RPMI8226 (cell line): ENCODE measurements around the gene USP47.

Experiments used
- DNase-seq: peaks from one replicate; pipeline ENCODE4 v3.0.0-alpha.2; 2015

Gene USP47

GRCh38 chr11:11841723-11842420 lies at the start of gene USP47:
USP47 (plus strand) TSS chr11:11841972; CDS start chr11:11842186, 214 bp downstream.
- peak; percentile 85 for DNase-seq

GRCh38 chr11:11793073-11793472 lies 48.7 kb upstream of the USP47 start:
- DNase-seq: no peak

GRCh38 chr11:11798586-11799438 lies 43.0 kb upstream of the USP47 start:
- peak; percentile 72 for DNase-seq

GRCh38 chr11:11805228-11805627 lies 36.5 kb upstream of the USP47 start:
- DNase-seq: no peak

GRCh38 chr11:11806074-11806473 lies 35.7 kb upstream of the USP47 start:
- DNase-seq: no peak

- no peak for DNase-seq
Measured at GRCh38 chr11:11806586-11806985, 35.2 kb upstream of the USP47 start.

- DNase-seq: no peak
Measured at GRCh38 chr11:11807811-11808782, 33.7 kb upstream of the USP47 start.

- no peak for DNase-seq
Measured at GRCh38 chr11:11808992-11809615, 32.7 kb upstream of the USP47 start.

- no peak for DNase-seq
Measured at GRCh38 chr11:11810764-11811726, 30.7 kb upstream of the USP47 start.

GRCh38 chr11:11813288-11813962 lies 28.3 kb upstream of the USP47 start:
- DNase-seq: no peak

- no peak for DNase-seq
Measured at GRCh38 chr11:11814614-11815452, 26.9 kb upstream of the USP47 start.

GRCh38 chr11:11816511-11817314 lies 25.1 kb upstream of the USP47 start:
- DNase-seq: no peak

GRCh38 chr11:11817957-11818356 lies 23.8 kb upstream of the USP47 start:
- DNase-seq: no peak

GRCh38 chr11:11818529-11819121 lies 23.1 kb upstream of the USP47 start:
- DNase-seq: no peak

- DNase-seq: no peak
Measured at GRCh38 chr11:11821899-11822298, 19.9 kb upstream of the USP47 start.

- DNase-seq: no peak
Measured at GRCh38 chr11:11822946-11823345, 18.8 kb upstream of the USP47 start.

GRCh38 chr11:11826260-11826659 lies 15.5 kb upstream of the USP47 start:
- no peak for DNase-seq

GRCh38 chr11:11827272-11827671 lies 14.5 kb upstream of the USP47 start:
- DNase-seq: no peak
